ENCODE data around the gene SH3BP4. TPM values are rescaled to one million over a fixed set of nuclear protein-coding genes. Genes with fewer than 3 reads are reported as not detected.
A peak's percentile ranks its signal among the peaks of the same experiment; 100 is the strongest.

Gene SH3BP4
- total RNA-seq, 4 donors from 2014 or later = 29.3 to 63.0 (median 42.9) TPM

GRCh38 chr2:234970099-234970440 lies 18.3 kb downstream of the SH3BP4 start:
- 73 to 75% methylated on average over 7 of the region's 7 CpGs for WGBS, 2 donors (ENCODE audit: low coverage in 1 of 2)
- H3K27me3 ChIP-seq = no peaks in the 10 kb centered on the region
- H3K36me3 ChIP-seq = no peaks in the 10 kb centered on the region
- H3K4me3 ChIP-seq = no peak overlapping the region
- TF ChIP-seq POLR2A (IDR thresholded peaks at IDR 0.05) = no peak
- TF ChIP-seq EP300 (IDR thresholded peaks at IDR 0.05) = no peak
- no peak for TF ChIP-seq CTCF (IDR thresholded peaks at IDR 0.05)
- no peak for TF ChIP-seq POLR2AphosphoS5 (IDR thresholded peaks at IDR 0.05)
- no peak for ATAC-seq
- H3K27ac ChIP-seq = peak overlapping the region in 2 of 4 donors; percentile 44 to 45
- H3K9me3 ChIP-seq = no peaks in the 10 kb centered on the region
- peaks cover 0 to 42% (median 9%) of the 10 kb centered on the region in 3 donors for H3K4me1 ChIP-seq

GRCh38 chr2:234970477-234970882 lies 18.7 kb downstream of the SH3BP4 start:
- H3K27ac ChIP-seq = peak overlapping the region in 1 of 4 donors; percentile 45
- TF ChIP-seq EP300 (IDR thresholded peaks at IDR 0.05) = no peak
- TF ChIP-seq POLR2A (IDR thresholded peaks at IDR 0.05) = no peak
- no peak for TF ChIP-seq POLR2AphosphoS5 (IDR thresholded peaks at IDR 0.05)
- no peak for TF ChIP-seq CTCF (IDR thresholded peaks at IDR 0.05)

GRCh38 chr2:234971496-234971895 lies 19.7 kb downstream of the SH3BP4 start:
- Histone ChIP-seq H3K27me3 (no peaks in the 10 kb centered on the region), H3K36me3 (no peaks in the 10 kb centered on the region), H3K4me1 (peaks cover 0 to 53% (median 11%) of the 10 kb centered on the region in 3 donors), H3K9me3 (no peaks in the 10 kb centered on the region), H3K27ac (no peak overlapping the region), H3K4me3 (no peak overlapping the region)
- no peak for ATAC-seq
- 76 to 80% methylated on average over 1 to 6 of the region's 7 CpGs for WGBS, 2 donors (ENCODE audit: low coverage in 1 of 2)
- TF ChIP-seq POLR2AphosphoS5 (IDR thresholded peaks at IDR 0.05) (no peak), CTCF (IDR thresholded peaks at IDR 0.05) (no peak), EP300 (IDR thresholded peaks at IDR 0.05) (no peak), POLR2A (IDR thresholded peaks at IDR 0.05) (no peak)

More at GRCh38 chr2:234970477-234970882, 18.7 kb downstream of the SH3BP4 start:
- no peaks in the 10 kb centered on the region for H3K9me3 ChIP-seq
- H3K4me1 ChIP-seq = peaks cover 0 to 43% (median 11%) of the 10 kb centered on the region in 3 donors
- WGBS, 2 donors (ENCODE audit: low coverage in 1 of 2) = 62 to 64% methylated on average over 12 to 13 of the region's 13 CpGs
- ATAC-seq = peak; percentile 40
- no peak overlapping the region for H3K4me3 ChIP-seq
- no peaks in the 10 kb centered on the region for H3K36me3 ChIP-seq
- no peaks in the 10 kb centered on the region for H3K27me3 ChIP-seq

- H3K4me1 ChIP-seq = peaks cover 0 to 58% (median 11%) of the 10 kb centered on the region in 3 donors
- no peaks in the 10 kb centered on the region for H3K9me3 ChIP-seq
- H3K27ac ChIP-seq = no peak overlapping the region
- WGBS, 2 donors (ENCODE audit: low coverage in 1 of 2) = 63 to 71% methylated on average over 4 to 8 of the region's 8 CpGs
- no peak for ATAC-seq
- no peaks in the 10 kb centered on the region for H3K36me3 ChIP-seq
- no peaks in the 10 kb centered on the region for H3K27me3 ChIP-seq
- no peak overlapping the region for H3K4me3 ChIP-seq
- TF ChIP-seq POLR2A (IDR thresholded peaks at IDR 0.05) = no peak
- TF ChIP-seq EP300 (IDR thresholded peaks at IDR 0.05) = no peak
- TF ChIP-seq POLR2AphosphoS5 (IDR thresholded peaks at IDR 0.05) = no peak
- no peak for TF ChIP-seq CTCF (IDR thresholded peaks at IDR 0.05)
Measured at GRCh38 chr2:234973008-234973407, 21.2 kb downstream of the SH3BP4 start.

Measured in gastroesophageal sphincter (tissue), 4 donors.